Progenitor cell of endocrine pancreas (in vitro differentiated cells): ENCODE measurements around the gene KRTAP10-5. TPM values are rescaled to one million over a fixed set of nuclear protein-coding genes. Genes with fewer than 3 reads are reported as not detected.

Experiments
- DNase-seq: peaks from one replicate; pipeline ENCODE4 v3.0.0; 2021; ENCODE audit warnings: low spot score; ENCODE audit not compliant: unreplicated experiment
- H3K27ac Mint-ChIP-seq: 2 replicates; pipeline ENCODE4 v1.8.0; 2021; ENCODE audit warnings: mild to moderate bottlenecking, moderate library complexity, mixed read lengths
- H3K27me3 Mint-ChIP-seq: 2 replicates; pipeline ENCODE4 v1.8.0; 2021; ENCODE audit warnings: mixed read lengths
- H3K36me3 Mint-ChIP-seq: 2 replicates; pipeline ENCODE4 v1.8.0; 2022; ENCODE audit warnings: mixed read lengths; ENCODE audit not compliant: insufficient read depth
- H3K4me1 Mint-ChIP-seq: 2 replicates; pipeline ENCODE4 v1.8.0; 2021; ENCODE audit warnings: low read depth, mixed read lengths
- H3K4me3 Mint-ChIP-seq: 2 replicates; pipeline ENCODE4 v1.8.0; 2021; ENCODE audit warnings: low read depth, mild to moderate bottlenecking, moderate library complexity, mixed read lengths
- H3K9me3 Mint-ChIP-seq: 2 replicates; pipeline ENCODE4 v1.8.0; 2021; ENCODE audit warnings: low read depth, mixed read lengths
- CTCF ChIP-seq: fragments of 200-600 bp; sonication (generic); IDR thresholded peaks from one replicate; pipeline ENCODE4 v1.5.0; 2021; ENCODE audit warnings: antibody characterized with exemption, mild to moderate bottlenecking; ENCODE audit not compliant: unreplicated experiment
- total RNA-seq: library from RNA; stranded (reverse); gene quantifications from 2 replicates; pipeline ENCODE4 v1.2.1, GENCODE V29; 2021

KRTAP10-5 gene
- total RNA-seq, 1 donor from 2014 or later = not detected

- Mint-ChIP-seq H3K27ac (no peak overlapping the region), H3K36me3 (peaks cover 2% of the 10 kb centered on the region), H3K27me3 (no peaks in the 10 kb centered on the region), H3K4me1 (no peaks in the 10 kb centered on the region), H3K9me3 (peaks cover 34% of the 10 kb centered on the region), H3K4me3 (no peak overlapping the region)
- no peak for DNase-seq
- TF ChIP-seq CTCF = no peak
These were observed 45.4 kb upstream of the KRTAP10-5 start for GRCh38 chr21:44625756-44626155.

- Mint-ChIP-seq H3K4me1 (no peaks in the 10 kb centered on the region), H3K27me3 (no peaks in the 10 kb centered on the region), H3K27ac (no peak overlapping the region), H3K36me3 (peaks cover 5% of the 10 kb centered on the region), H3K9me3 (peaks cover 44% of the 10 kb centered on the region), H3K4me3 (no peak overlapping the region)
- no peak for DNase-seq
- no peak for TF ChIP-seq CTCF
These were observed 43.2 kb upstream of the KRTAP10-5 start for GRCh38 chr21:44623575-44623974.

- Mint-ChIP-seq H3K36me3 (peaks cover 5% of the 10 kb centered on the region), H3K9me3 (peaks cover 42% of the 10 kb centered on the region), H3K4me3 (no peak overlapping the region), H3K4me1 (no peaks in the 10 kb centered on the region), H3K27me3 (no peaks in the 10 kb centered on the region), H3K27ac (no peak overlapping the region)
- no peak for TF ChIP-seq CTCF
- DNase-seq = no peak
These were observed 39.5 kb upstream of the KRTAP10-5 start for GRCh38 chr21:44619886-44620285.

GRCh38 chr21:44618909-44619308 lies 38.5 kb upstream of the KRTAP10-5 start:
- no peak for DNase-seq
- TF ChIP-seq CTCF = no peak
- H3K27me3 Mint-ChIP-seq = peaks cover 3% of the 10 kb centered on the region
- no peak overlapping the region for H3K27ac Mint-ChIP-seq
- peaks cover 5% of the 10 kb centered on the region for H3K36me3 Mint-ChIP-seq
- H3K9me3 Mint-ChIP-seq = peaks cover 32% of the 10 kb centered on the region
- H3K4me3 Mint-ChIP-seq = no peak overlapping the region
- H3K4me1 Mint-ChIP-seq = no peaks in the 10 kb centered on the region

GRCh38 chr21:44618504-44618903 lies 38.1 kb upstream of the KRTAP10-5 start:
- Mint-ChIP-seq H3K9me3 (peaks cover 28% of the 10 kb centered on the region), H3K27ac (no peak overlapping the region), H3K27me3 (peaks cover 3% of the 10 kb centered on the region), H3K36me3 (peaks cover 5% of the 10 kb centered on the region), H3K4me3 (no peak overlapping the region), H3K4me1 (no peaks in the 10 kb centered on the region)
- TF ChIP-seq CTCF = peak; percentile 33
- DNase-seq = no peak
